ENCODE data around the gene GATB. TPM values are rescaled to one million over a fixed set of nuclear protein-coding genes. Genes with fewer than 3 reads are reported as not detected.

GATB gene
- total and polyA plus RNA-seq, 2 donors (not counting 3 experiments of a cell fraction or from before 2014, with no cell fraction given): 14.4 to 17.7 TPM

DNA sequence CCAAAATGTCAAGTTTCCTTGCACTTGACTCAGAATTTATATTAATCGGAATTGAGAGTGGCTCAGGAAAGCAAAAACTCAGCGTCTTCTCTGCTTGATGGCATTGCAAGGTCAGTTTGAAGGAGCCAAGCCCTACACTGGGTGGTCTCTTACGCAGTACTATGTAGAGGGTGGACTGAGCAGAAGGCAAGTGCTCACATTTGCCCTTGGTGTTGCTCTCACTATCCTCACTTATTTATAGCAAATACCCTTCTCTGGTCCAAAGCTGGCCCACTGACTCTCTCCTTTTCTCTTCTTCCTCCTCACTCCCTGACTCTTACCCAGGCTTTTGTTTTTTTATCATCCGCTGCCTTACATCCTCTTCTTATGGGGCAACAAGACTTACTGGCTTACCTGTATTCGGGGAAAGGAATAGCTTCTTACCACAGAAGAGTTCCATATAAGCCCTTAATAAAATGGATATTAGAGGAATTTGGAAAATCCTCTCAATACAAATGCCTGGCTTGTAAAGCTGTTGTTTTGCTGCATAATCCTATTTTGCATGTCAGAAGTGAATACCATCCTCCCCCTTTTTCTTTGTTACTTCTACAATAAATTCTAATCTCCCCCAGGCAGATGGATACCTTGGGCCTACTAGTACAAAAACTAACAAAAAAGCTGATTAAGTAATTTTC lies 24.8 kb upstream of the GATB start:
- no TSS peak for BruUV-seq (replicated peaks)
- POLR2A ChIA-PET: no interaction called here
- H4K20me1 ChIP-seq (replicated peaks; ENCODE audit: control insufficient read depth, extremely low read depth, insufficient read depth, low read length): no peaks in the 10 kb centered on the region
- TF ChIP-seq POLR2AphosphoS5 (IDR thresholded peaks at IDR 0.05; ENCODE audit: insufficient read depth, low read depth, low read length) (no peak), GATA2 (IDR thresholded peaks at IDR 0.05; ENCODE audit: insufficient read depth, insufficient read length, low read depth, low read length) (no peak), EZH2 (IDR thresholded peaks at IDR 0.05; ENCODE audit: borderline replicate concordance, low read depth, low read length, severe bottlenecking) (no peak), MYC (IDR thresholded peaks at IDR 0.05; ENCODE audit: low read depth, low read length) (no peak), FOS (IDR thresholded peaks at IDR 0.05; ENCODE audit: borderline replicate concordance, insufficient read depth, low read length) (no peak), JUN (IDR thresholded peaks at IDR 0.05; ENCODE audit: borderline replicate concordance, insufficient read depth, insufficient read length, low read depth) (no peak), POLR2A (IDR thresholded peaks at IDR 0.05; ENCODE audit: low read depth, low read length) (no peak)
- TF ChIP-seq, protein P1, sequence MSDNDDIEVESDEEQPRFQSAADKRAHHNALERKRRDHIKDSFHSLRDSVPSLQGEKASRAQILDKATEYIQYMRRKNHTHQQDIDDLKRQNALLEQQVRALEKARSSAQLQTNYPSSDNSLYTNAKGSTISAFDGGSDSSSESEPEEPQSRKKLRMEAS (IDR thresholded peaks at IDR 0.05; ENCODE audit: insufficient read depth, insufficient read length): no peak
- TF ChIP-seq, protein P2, sequence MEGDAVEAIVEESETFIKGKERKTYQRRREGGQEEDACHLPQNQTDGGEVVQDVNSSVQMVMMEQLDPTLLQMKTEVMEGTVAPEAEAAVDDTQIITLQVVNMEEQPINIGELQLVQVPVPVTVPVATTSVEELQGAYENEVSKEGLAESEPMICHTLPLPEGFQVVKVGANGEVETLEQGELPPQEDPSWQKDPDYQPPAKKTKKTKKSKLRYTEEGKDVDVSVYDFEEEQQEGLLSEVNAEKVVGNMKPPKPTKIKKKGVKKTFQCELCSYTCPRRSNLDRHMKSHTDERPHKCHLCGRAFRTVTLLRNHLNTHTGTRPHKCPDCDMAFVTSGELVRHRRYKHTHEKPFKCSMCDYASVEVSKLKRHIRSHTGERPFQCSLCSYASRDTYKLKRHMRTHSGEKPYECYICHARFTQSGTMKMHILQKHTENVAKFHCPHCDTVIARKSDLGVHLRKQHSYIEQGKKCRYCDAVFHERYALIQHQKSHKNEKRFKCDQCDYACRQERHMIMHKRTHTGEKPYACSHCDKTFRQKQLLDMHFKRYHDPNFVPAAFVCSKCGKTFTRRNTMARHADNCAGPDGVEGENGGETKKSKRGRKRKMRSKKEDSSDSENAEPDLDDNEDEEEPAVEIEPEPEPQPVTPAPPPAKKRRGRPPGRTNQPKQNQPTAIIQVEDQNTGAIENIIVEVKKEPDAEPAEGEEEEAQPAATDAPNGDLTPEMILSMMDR (IDR thresholded peaks at IDR 0.05; ENCODE audit: extremely low read depth in 1 of 2, insufficient read depth in 1 of 2, low read depth in 1 of 2, low read length in 2 of 2): no peak
- H3K9me1 ChIP-seq (replicated peaks; ENCODE audit: control insufficient read depth, extremely low read depth, insufficient read depth, low read length): no peaks in the 10 kb centered on the region
- dilution Hi-C loops (cut with MboI; ENCODE audit: extremely low pct_ligation_motif_present, low sequenced_read_pairs) (no loop called here), intact Hi-C loops (cut with micrococcal nuclease) (no loop called here)
- no peak overlapping the region for H2AFZ ChIP-seq (ENCODE audit: low read depth, low read length)
- H3K4me3 ChIP-seq (replicated peaks in 1 of 3; ENCODE audit: insufficient read depth in 1 of 3, low read depth in 1 of 3, low read length in 3 of 3): no peak overlapping the region
- DNase-seq (ENCODE audit: low read depth, low spot score): no peak
- CTCF ChIA-PET: interaction anchor here (1.0 to 1.2 kb wide), 2 partner anchors 16 to 20 kb away, joined by 3 to 6 read pairs; no protein-coding TSS in a partner anchor
- no peak overlapping the region for H3K4me2 ChIP-seq (ENCODE audit: insufficient read depth, low read length)
- peaks cover 2 to 3% of the 10 kb centered on the region in 2 experiments for H3K27me3 ChIP-seq (ENCODE audit: control insufficient read depth in 2 of 2, insufficient read depth in 2 of 2, low read length in 2 of 2)
- H3K36me3 ChIP-seq (ENCODE audit: control insufficient read depth in 2 of 2, extremely low read depth in 1 of 2, insufficient read depth in 2 of 2, low read length in 2 of 2): no peaks in the 10 kb centered on the region
- no peak overlapping the region for H3K27ac ChIP-seq (ENCODE audit: insufficient read depth, low read depth, low read length)
- no peak for FAIRE-seq
- H3K9ac ChIP-seq (replicated peaks; ENCODE audit: extremely low read depth, insufficient read depth, low read length): no peak overlapping the region
- no peaks in the 10 kb centered on the region for H3K79me2 ChIP-seq (ENCODE audit: control insufficient read depth, insufficient read depth, low read length)
- H3K9me3 ChIP-seq (replicated peaks; ENCODE audit: control insufficient read depth, insufficient read depth, low read length): no peaks in the 10 kb centered on the region
- no peaks in the 10 kb centered on the region for H3K4me1 ChIP-seq (ENCODE audit: control insufficient read depth, extremely low read depth, insufficient read depth, low read length)
